ENCODE measurements around the gene TSPAN14. TPM values are rescaled to one million over a fixed set of nuclear protein-coding genes. Genes with fewer than 3 reads are reported as not detected.

The TSPAN14 gene
- total and polyA plus RNA-seq, 2 experiments from 2014 or later, result 17.9 to 40.7 TPM

DNA sequence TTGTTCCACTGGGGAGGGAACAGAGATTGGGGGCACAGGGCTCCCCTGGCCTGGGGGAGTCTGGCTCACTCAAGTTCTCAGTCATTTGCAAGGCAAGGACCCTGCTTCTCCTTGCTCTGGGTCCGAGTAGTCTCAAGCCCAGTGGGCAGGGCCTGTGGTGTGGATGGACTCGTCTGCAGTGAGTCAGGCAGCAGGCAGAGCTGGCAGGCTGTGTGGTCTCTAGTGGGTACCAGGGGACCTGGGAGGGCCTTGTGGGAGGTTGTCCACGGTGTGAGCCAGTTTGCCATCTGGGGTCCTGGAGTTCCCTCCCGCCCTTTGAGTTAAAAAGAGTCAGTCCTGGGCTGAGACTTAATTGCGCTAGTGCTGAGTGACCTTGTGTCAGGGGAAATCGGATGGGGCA is 74.8 kb downstream of the TSPAN14 start (continued):
- TF ChIP-seq, protein P1, sequence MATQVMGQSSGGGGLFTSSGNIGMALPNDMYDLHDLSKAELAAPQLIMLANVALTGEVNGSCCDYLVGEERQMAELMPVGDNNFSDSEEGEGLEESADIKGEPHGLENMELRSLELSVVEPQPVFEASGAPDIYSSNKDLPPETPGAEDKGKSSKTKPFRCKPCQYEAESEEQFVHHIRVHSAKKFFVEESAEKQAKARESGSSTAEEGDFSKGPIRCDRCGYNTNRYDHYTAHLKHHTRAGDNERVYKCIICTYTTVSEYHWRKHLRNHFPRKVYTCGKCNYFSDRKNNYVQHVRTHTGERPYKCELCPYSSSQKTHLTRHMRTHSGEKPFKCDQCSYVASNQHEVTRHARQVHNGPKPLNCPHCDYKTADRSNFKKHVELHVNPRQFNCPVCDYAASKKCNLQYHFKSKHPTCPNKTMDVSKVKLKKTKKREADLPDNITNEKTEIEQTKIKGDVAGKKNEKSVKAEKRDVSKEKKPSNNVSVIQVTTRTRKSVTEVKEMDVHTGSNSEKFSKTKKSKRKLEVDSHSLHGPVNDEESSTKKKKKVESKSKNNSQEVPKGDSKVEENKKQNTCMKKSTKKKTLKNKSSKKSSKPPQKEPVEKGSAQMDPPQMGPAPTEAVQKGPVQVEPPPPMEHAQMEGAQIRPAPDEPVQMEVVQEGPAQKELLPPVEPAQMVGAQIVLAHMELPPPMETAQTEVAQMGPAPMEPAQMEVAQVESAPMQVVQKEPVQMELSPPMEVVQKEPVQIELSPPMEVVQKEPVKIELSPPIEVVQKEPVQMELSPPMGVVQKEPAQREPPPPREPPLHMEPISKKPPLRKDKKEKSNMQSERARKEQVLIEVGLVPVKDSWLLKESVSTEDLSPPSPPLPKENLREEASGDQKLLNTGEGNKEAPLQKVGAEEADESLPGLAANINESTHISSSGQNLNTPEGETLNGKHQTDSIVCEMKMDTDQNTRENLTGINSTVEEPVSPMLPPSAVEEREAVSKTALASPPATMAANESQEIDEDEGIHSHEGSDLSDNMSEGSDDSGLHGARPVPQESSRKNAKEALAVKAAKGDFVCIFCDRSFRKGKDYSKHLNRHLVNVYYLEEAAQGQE (IDR thresholded peaks at IDR 0.05; ENCODE audit: unreplicated experiment), result no peak
- TF ChIP-seq POLR2AphosphoS5 (IDR thresholded peaks at IDR 0.05; ENCODE audit: low read depth) (no peak), JUNB (IDR thresholded peaks at IDR 0.05; ENCODE audit: unreplicated experiment) (no peak)

DNA sequence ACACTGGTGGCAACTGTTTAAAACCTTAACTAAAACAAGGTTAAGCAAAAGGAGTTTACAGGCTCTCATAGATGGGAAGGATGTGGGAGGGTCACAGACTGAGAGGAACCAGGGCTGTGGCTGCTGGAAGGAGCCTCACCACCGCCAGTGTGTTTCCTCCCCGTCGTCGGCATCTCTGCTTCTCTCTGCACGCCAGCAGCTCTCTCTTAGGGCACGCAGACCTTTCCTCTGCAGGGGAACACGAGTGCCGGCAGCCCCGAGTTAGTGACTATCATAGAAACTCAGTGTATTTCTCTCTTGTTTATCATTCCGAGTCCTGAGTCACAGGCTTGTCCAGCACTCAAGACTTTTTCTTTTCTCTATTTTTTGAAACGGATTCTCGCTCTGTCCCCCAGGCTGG is 75.5 kb downstream of the TSPAN14 start:
- ATAC-seq, result no peak
- TF ChIP-seq EZH2phosphoT487 (IDR thresholded peaks at IDR 0.05; ENCODE audit: unreplicated experiment) (no peak), CREB1 (CRISPR knock-in tag; IDR thresholded peaks at IDR 0.05; ENCODE audit: low read depth) (no peak), STAT1 (IDR thresholded peaks at IDR 0.05; ENCODE audit: unreplicated experiment) (no peak), JUNB (IDR thresholded peaks at IDR 0.05; ENCODE audit: unreplicated experiment) (no peak), NANOG (IDR thresholded peaks at IDR 0.05; ENCODE audit: borderline replicate concordance) (no peak)
- TF ChIP-seq, protein P2, sequence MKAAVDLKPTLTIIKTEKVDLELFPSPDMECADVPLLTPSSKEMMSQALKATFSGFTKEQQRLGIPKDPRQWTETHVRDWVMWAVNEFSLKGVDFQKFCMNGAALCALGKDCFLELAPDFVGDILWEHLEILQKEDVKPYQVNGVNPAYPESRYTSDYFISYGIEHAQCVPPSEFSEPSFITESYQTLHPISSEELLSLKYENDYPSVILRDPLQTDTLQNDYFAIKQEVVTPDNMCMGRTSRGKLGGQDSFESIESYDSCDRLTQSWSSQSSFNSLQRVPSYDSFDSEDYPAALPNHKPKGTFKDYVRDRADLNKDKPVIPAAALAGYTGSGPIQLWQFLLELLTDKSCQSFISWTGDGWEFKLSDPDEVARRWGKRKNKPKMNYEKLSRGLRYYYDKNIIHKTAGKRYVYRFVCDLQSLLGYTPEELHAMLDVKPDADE (IDR thresholded peaks at IDR 0.05), result no peak
- TF ChIP-seq, protein P1 (IDR thresholded peaks at IDR 0.05; ENCODE audit: unreplicated experiment), result no peak
- H2AFZ ChIP-seq, result no peak overlapping the region
- peaks cover 16% of the 10 kb centered on the region for H3K4me1 ChIP-seq (ENCODE audit: insufficient read depth)
- H3K4me3 Mint-ChIP-seq, result no peak overlapping the region
- no peaks in the 10 kb centered on the region for H3F3A ChIP-seq (replicated peaks; ENCODE audit: low read depth)
- peaks cover 12% of the 10 kb centered on the region for H3K27me3 Mint-ChIP-seq (ENCODE audit: insufficient read depth, low read depth, poor library complexity)
- H3K36me3 Mint-ChIP-seq (ENCODE audit: low read depth), result peaks cover 14% of the 10 kb centered on the region; the same call in 2 of the 3 replicates
- H3K36me3 ChIP-seq (ENCODE audit: insufficient read depth), result no peaks in the 10 kb centered on the region
- no peaks in the 10 kb centered on the region for H3K79me2 ChIP-seq (replicated peaks; ENCODE audit: insufficient read depth)
- no peaks in the 10 kb centered on the region for H3K27me3 ChIP-seq (ENCODE audit: insufficient read depth)
- H3K4me3 ChIP-seq, result no peak overlapping the region
- no peak overlapping the region for H3K27ac ChIP-seq (ENCODE audit: low read depth)
- peaks cover 25% of the 10 kb centered on the region for H3K4me1 Mint-ChIP-seq
- no peak overlapping the region; the same call in 1 of the 2 replicates for H3K27ac Mint-ChIP-seq
- H4K20me1 ChIP-seq (replicated peaks; ENCODE audit: insufficient read depth), result no peaks in the 10 kb centered on the region
- no peak overlapping the region for H3K4me2 ChIP-seq
- H3K9me2 ChIP-seq (ENCODE audit: insufficient read depth), result no peaks in the 10 kb centered on the region
- peaks cover 12% of the 10 kb centered on the region; the same call in 1 of the 3 replicates for H3K9me3 Mint-ChIP-seq
- DNase-seq (ENCODE audit: low spot score), result no peak

Data from GM23338 (cell line).